T-helper 22 cell (primary cell): Measurements from ENCODE around the gene NIPA2.

Experiments used
- DNase-seq: peaks from one replicate; pipeline ENCODE4 v3.0.0-alpha.2; 2020; ENCODE audit warnings: low read depth

NIPA2 gene

GRCh38 chr15:22839046-22839695, 705 bp downstream of the NIPA2 start:
- no peak for DNase-seq

- DNase-seq = no peak
These were observed 6.2 kb downstream of the NIPA2 start for GRCh38 chr15:22844421-22845288.

GRCh38 chr15:22845289-22845900, 6.9 kb downstream of the NIPA2 start:
- no peak for DNase-seq

GRCh38 chr15:22846073-22846472, 7.6 kb downstream of the NIPA2 start:
- DNase-seq = no peak

- DNase-seq = no peak
These were observed 11.6 kb downstream of the NIPA2 start for GRCh38 chr15:22850055-22850454.

- DNase-seq = no peak
These were observed 13.0 kb downstream of the NIPA2 start for GRCh38 chr15:22851513-22851912.

GRCh38 chr15:22855791-22856190, 17.3 kb downstream of the NIPA2 start:
- no peak for DNase-seq

GRCh38 chr15:22856659-22857058, 18.2 kb downstream of the NIPA2 start:
- DNase-seq = no peak

- DNase-seq = no peak
These were observed 22.7 kb downstream of the NIPA2 start for GRCh38 chr15:22861161-22861560.

GRCh38 chr15:22863356-22863755, 24.9 kb downstream of the NIPA2 start:
- no peak for DNase-seq

GRCh38 chr15:22866079-22866478, 27.6 kb downstream of the NIPA2 start:
- no peak for DNase-seq

GRCh38 chr15:22867886-22868285, 29.4 kb downstream of the NIPA2 start:
- no peak for DNase-seq

- no peak for DNase-seq
These were observed 30.0 kb downstream of the NIPA2 start for GRCh38 chr15:22868495-22868894.

- no peak for DNase-seq
These were observed 30.5 kb downstream of the NIPA2 start for GRCh38 chr15:22868928-22869327.

GRCh38 chr15:22869856-22870255, 31.4 kb downstream of the NIPA2 start:
- DNase-seq = no peak

- DNase-seq = no peak
These were observed 32.4 kb downstream of the NIPA2 start for GRCh38 chr15:22870865-22871264.

- no peak for DNase-seq
These were observed 33.1 kb downstream of the NIPA2 start for GRCh38 chr15:22871481-22872086.

- no peak for DNase-seq
These were observed 34.7 kb downstream of the NIPA2 start for GRCh38 chr15:22872936-22873701.

GRCh38 chr15:22873841-22874240, 35.4 kb downstream of the NIPA2 start:
- DNase-seq = no peak

GRCh38 chr15:22874256-22874655, 35.8 kb downstream of the NIPA2 start:
- no peak for DNase-seq

- DNase-seq = no peak
These were observed 36.5 kb downstream of the NIPA2 start for GRCh38 chr15:22874966-22875365.

- no peak for DNase-seq
These were observed 38.7 kb downstream of the NIPA2 start for GRCh38 chr15:22877117-22877516.
